ENCODE data around the gene ZNF337.
"Not testable (repeated sequence)": the region's sequence is repeated elsewhere in the genome, so short reads cannot be mapped to it uniquely, and the experiment has no call there.

ZNF337 gene

DNA sequence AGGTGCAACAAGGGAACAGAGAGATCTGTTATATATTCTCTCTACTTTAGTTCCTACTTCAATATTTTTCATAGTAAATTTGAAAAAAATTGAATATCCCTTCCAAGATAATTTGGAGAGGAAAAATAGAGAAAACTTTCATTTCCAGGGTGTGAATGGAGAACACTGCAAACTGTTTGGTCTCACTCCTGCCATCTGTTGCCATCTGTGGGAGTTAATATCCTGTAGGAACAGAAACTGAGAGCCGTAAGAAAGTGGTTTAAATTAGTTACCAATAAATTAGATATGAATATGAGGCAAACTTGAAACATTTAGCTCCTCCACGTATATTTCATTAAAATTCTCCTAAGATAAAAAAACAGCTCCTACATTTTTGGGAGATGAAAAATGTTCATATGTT, 4.2 kb downstream of the ZNF337 start:
- no peak for DNase-seq

DNA sequence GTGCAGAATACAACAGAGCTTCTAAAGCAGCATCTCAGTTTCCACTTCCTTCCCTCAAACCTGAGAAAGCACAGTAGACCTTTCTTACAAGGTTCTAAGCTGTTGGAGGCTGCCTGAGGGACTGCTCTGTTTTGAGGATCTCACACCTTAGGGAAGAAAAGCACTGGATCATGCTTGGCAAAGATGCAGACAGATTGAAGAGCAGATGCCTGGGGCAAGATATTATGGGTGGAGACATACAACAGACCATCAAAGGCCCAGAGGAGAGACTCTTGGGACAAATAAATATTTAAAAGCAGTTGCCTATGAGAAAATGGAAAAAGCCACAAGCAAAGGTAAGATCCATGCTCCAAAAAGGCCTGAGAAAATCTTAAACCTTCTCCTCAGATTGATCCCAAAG, 6.2 kb downstream of the ZNF337 start:
- no peak for DNase-seq

DNA sequence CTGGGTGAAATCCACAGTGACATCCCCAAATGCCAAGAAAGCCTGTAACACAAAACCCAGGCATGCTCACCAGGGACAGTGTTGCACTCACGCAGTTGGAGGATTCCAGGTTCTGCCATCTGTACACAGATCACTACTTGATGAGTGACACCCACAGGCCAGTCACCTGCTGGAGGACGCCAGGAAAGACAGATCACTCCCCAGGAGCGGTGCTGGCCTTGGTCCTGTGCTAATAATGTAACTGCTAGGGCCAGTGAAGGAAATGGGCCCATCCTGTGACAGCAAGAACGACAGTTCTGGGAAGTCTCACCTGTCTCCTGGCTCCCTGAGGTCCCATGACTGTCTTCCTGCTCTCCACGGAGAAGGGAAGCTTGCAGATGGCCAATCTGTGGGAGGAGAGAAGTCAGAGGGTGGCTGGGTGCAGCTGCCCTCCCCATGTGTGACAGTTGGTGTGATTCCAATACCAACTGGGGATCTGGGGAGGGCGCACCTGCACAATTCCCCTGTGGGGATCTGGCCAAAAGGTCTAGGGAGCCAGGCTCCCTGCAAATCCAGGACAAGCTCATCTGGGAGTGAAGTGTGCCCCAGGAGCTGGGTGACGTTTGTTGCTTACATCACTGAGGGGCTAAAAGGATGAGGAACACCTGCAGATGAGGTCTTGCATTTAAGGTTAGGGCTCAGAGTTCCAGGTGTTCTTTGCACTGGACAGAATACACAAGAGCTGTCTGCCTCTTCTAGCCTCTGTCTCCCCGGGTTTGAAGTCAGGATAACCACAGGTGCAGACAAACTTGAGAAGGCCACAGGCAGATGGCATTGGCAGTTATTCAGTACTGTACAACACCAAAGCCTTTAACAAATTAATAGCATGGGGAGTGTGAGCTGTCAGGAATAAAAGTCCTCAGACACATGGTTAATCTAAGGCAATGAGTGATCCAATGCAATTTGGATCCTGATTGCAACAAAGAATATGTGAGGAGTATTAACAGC, 10.3 kb downstream of the ZNF337 start:
- DNase-seq, result peak; percentile 32 to 75

DNA sequence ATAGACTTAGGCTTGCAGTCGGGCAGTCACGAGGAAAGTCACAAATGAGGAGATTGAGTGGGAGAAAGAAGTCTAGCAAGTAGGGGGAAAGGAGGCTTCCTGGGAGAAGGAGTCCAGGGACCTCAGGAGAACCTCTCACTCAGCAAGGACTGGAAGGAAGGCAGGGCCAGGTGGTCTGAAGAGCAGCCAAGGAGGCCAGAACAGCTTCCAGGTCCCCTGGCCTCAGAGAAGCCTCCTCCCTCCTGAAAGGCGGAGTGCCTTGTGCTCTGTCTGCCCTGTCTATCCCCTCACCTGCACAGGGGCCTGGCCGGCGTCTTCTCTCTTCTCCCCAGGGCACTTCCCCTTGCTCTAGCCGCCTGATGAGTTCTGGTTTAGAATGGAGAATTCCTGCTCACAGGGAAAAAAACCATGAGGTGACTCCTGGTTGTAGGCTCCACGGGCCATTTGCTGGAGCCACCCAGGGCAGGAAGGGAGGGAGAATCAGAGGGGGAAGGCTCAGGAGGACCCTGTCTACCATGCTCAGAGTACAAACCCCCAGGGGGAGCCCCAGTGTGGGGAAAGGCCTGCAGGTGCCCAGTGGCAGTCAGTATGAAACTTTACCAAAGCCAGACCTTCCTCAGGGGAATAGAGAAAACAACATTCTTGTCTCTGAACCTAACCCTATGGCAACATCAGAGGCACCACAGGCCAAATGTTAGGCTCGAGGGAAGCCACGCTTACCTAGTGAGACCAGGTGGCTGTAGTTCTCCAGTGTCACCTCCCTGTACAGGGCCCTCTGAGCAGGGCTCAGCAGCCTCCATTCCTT, 11.2 kb downstream of the ZNF337 start:
- no peak for DNase-seq

DNA sequence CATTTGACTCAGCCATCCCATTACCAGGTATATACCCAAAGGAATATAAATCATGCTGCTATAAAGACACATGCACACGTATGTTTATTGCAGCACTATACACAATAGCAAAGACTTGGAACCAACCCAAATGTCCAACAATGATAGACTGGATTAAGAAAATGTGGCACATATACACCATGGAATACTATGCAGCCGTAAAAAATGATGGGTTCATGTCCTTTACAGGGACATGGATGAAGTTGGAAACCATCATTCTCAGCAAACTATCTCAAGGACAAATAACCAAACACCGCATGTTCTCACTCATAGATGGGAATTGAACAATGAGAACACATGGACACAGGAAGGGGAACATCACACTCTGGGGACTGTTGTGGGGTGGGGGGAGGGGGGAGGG, 12.8 kb downstream of the ZNF337 start:
- not testable (repeated sequence) for DNase-seq

DNA sequence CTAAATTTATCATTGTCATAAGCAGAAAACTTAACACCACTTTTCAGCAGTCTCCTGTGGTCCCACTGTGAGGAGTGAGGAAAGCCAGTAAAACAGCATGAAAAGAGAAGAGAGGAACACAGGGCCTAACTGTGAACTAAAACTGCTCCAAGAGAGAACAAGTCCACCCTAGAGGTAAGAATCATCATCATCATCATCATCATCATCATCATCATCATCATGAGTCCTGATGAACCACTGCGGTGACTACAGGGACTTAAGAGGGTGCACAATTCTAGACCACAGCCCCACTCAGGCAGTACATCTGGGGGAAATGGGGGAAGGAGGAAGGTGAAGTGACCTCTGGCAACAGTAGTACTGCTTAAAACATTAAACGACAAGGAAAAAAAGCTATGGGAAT, 13.6 kb downstream of the ZNF337 start:
- DNase-seq, result no peak

DNA sequence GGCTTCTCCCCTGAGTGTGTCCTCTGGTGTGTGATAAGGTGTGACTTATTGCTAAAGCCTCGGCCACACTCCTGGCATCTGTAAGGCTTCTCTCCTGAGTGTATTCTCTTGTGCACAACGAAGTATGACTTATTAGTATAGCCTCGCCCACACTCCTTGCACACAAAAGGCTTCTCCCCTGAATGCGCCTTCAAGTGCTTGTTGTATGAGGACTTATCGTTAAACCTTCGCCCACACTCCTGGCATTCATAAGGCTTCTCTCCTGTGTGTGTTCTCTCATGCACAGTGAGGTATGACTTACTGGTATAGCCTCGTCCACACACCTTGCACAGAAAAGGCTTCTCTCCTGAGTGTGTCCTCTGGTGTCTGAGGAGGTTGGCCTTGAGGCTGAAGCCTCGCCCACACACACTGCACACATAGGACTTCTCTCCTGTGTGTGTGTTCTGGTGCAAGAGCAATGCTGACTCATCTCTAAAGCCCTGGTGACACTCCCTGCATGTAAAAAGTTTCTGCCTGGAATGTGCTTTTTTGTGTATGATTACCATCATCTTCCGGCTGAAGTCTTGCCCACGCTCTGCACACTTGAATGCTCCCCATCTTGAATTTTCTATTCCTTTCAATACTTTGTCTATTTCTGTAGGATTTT, 20.4 kb downstream of the ZNF337 start:
- DNase-seq, result no peak

DNA sequence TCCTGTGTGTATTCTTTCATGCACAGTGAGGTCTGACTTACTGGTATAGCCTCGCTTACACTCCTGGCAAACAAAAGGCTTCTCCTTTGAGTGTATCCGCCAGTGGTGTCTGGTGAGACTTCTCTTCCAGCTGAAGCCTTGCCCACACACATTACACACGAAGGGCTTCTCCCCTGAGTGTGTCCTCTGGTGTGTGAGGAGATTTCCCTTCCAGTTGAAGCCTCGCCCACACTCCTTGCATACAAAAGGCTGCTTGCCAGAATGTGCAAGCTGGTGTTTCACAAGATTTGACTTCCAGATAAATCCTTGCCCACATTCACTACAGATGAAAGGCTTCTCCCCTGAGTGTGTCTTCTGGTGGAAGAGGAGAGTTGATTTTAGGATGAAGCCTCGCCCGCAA, 21.5 kb downstream of the ZNF337 start:
- no peak for DNase-seq

DNA sequence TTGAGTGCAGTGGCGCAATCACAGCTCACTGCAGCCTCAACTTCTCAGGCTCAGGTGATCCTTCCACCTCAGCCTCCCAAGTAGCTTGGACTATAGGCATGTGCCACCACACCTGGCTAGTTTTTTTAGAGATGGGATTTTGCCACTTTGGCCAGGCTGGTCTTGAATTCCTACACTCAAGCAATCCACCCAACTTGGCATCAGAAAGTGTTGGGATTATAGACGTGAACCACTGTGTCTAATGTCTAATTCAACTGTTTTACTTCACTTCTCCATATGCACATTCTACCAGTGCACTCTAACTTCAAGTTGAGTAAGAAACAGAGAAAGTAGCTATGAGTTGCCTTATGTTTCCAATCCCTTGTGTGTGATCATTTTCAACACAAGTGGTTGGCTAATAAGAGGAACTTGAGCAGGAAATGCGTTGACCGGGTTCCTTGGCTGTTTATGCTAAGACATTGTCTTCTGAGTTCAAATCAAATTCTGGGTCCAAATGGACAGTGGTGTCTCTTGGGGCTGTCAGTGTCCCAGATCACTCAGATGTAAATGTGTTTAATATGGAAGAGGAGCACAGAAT, 23.9 kb downstream of the ZNF337 start:
- no peak for DNase-seq

DNA sequence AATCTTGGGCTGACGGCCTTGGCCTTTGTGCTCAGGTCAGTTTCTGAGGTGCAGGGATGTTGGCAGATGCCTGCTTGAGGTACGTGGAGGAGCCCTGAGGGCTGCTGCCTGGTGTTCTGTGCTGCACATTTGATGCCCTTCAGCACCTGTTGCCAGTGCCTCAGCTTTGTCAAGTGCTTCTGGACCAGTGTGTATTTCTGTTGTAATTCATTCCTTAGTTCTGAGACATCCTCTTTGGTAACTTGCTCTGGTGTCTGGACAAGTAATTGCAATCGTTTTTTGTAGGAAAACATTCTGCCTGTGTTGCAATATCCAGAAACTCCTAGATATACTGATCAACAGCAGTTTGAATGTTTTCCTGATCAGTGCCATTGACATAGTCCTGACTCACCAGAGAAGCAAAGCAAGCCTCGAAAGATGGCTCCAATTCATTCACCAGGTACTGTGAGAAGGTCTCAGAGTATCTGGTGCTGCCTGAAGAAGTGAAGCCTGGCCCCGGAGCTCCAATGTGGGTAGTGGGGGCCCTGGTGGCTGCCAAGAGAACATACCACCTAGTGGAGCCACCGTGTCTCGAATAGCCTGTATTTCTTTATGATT, 26.7 kb downstream of the ZNF337 start:
- DNase-seq, result no peak

DNA sequence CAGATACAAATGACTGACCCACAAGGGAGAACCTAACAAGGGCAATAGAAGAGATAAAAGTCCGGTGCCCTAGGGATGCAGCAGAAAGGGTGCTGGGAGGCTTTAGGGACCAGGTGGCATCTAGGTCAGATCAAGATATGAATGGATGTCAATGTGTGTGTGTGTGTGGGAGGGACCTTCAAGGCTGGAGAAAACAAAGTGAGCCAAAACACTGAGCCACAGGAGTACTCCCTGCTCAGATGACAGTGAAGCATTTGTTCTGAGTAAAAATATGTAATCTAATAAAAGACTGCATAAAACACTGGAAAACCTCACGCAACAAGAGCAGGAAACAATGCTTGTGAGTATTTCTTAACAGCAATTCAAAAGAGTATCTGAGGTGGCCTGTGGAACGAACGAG, 28.2 kb downstream of the ZNF337 start:
- no peak for DNase-seq

DNA sequence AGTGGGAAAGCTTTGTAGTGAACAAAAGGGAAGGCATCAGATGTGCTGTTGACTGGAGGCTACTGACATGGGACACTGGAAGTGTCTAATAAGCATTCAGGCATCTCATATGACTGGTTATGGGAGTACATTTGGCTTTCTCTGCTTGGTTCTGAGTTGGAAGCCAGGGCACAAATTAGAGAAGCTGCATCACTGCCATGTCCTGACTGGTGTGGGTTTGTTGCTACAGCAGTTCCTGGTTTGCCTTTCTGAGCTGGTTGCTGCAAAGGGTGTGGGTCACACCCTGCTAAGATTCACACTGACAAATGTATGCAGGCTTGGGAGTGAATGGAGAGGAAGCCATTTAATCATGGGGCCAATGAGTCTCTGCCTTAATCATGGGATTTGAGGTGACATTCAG, 36.7 kb downstream of the ZNF337 start:
- DNase-seq, result no peak

DNA sequence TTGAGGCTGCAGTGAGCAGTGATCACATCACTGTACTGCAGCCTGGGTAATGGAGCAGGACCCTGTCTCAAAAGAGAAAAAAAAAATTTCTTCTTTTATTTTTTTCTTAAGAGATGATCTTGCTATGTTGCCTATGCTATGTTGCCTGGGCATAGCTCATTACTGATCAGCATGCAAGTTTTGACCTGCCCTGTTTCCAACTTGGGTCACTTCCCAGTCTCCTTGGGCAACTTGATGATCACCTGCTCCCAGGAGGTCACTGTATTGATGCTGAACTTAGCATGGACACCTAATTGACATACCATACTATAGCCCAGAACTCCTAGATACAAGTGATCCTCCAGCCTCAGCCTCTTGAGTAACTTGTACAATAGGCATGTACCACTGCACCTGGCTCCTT, 42.2 kb downstream of the ZNF337 start:
- no peak for DNase-seq

DNA sequence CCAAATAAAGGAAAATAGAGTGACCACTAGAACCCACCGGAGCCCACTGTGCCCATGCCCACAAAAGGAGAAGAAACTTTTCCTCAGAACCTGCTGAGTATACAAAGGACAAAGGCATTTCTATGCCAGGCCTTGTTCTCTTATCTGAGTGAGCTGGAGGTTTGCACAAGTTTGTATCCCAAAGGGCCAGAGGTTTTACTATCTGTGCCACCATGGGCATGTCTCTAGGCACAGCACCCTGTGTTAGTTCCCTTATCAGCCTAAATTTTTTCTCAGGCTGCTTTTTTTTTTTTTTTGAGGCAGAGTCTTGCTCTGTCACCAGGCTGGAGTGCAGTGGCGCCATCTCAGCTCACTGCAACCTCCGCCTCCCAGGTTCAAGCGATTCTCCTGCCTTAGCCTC, 43.8 kb downstream of the ZNF337 start:
- DNase-seq, result not testable (repeated sequence)

DNA sequence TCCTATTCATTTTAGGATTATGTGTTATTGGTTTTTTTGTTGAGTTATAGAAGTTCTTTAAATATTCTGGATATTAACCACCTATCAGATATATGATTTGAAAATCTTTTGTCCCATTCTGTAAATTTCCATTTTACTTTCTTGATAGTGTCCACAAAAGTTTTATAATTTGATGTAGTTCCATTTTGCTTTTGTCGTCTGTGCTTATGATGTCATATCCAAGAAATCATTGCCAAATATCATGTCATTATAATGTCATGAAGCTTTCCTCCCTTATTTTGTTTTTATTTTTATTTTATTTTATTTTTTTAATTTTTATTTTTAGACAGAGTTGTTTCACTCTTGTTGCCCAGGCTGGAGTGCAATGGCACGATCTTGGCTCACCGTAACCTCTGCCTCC, 51.8 kb downstream of the ZNF337 start:
- DNase-seq, result no peak

DNA sequence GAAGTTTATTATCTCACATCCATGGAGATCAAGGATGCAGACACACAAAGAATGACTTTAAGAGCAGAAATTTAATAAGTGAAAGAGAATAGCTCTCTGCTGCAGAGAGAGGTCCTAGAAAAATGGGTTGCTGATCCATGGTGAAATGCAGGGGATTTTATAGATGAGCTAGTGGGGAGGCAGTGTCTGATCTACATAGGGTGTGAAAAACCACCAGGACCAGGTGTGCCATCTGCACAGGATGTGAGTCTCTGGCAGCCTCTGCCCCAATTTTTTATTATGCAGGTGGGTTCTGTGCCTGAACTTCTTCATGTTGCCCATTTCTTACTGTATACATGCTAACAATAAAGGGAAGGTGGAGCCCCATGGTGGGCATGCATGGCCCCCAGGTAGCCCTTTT, 52.9 kb downstream of the ZNF337 start:
- DNase-seq, result no peak

DNA sequence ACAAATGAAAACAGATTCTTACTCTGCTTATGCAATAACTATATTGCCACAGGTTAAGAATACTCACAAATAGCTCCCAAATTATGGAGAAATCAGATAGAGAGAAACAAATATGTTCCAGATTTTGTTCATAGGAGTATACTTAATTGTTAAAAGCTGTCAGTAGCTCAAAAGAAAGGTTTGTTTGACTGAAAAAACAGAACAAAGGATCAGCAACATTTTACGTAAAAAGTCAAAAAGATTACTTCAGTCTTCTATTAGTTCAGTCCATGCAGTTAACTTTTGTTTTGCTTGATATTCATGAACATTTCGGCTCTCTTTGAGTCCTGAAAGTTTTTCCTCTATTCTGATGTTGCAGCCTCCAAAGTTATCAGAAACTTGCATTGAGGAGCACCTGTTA, 59.4 kb downstream of the ZNF337 start:
- DNase-seq, result no peak

DNA sequence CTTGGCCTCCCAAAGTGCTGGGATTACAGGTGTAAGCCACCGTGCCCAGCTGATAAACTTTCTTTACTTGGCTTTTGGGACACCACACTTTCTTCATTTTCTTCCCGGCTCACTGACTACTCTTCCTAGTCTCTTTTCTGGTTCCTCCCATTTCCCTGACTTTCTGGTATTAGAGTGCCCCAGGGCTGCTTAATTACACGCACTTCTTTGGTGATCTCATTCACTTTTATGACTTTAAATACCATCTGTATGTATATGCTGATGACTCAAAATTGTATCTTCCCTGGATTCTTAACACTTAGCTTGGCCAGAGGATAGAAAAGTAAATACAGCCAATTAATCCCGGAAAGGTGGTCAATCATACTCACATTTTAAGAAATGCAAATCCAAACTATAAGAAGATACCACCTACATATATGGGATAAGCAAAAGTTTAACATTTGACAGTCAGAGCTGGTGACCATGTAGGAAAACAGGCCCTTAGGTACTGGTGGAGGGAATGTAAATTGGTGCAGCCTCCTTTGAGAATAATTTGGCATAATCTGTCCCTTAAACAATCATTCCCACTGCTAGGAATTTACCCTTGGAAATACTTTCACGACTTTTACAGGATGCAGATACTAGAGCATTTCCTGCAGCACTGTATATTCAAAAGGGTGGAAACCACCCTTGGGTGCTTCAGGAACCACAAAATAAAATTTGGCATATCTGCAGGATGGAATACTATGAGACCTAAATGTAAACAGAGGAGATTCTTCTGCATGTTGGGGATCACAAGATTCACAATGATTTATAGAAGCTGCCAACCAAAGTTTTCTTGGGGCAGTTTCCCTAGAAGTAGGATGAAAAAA, 63.5 kb downstream of the ZNF337 start:
- DNase-seq, result no peak

DNA sequence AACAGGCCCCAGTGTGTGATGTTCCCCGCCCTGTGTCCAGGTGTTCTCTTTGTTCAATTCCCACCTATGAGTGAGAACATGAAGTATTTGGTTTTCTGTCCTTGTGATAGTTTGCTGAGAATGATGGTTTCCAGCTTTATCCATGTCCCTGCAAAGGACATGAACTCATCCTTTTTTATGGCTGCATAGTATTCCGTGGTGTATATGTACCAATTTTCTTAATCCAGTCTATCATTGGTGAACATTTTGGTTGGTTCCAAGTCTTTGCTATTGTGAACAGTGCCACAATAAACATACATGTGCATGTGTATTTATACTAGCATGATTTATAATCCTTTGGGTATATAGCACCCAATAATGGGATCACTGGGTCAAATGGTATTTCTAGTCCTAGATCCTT, 66.0 kb downstream of the ZNF337 start:
- not testable (repeated sequence) for DNase-seq

DNA sequence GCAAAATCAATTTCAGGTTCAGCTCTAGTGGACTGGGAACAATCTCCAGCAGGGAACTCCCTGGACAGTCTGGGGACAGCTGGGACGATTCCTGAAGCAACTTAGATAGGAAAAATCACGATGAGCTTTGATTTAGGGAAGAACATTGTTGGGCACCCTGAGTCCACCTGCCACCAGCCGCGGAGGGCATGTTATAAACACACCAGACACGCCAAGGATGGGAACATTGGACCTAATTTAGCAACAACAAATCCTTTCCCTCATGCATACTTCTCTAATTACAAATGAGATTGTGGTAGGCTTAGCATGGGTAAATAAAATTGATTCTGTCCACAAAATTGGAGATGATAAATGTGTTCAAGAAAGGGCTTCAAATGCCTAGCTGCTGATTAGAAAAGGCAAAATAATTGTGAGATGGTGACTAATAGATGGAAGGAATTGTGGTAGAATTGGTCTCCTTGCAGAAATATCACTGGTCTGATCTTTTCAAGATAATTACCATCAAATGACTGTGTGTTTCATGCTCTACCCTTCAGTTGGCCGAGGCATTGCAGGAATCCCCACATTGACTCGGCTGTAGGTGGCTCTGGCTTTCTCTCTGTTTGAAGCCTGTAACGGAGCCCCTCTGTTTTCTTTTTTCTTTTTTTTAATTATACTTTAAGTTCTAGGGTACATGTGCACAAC, 66.7 kb downstream of the ZNF337 start:
- no peak for DNase-seq

DNA sequence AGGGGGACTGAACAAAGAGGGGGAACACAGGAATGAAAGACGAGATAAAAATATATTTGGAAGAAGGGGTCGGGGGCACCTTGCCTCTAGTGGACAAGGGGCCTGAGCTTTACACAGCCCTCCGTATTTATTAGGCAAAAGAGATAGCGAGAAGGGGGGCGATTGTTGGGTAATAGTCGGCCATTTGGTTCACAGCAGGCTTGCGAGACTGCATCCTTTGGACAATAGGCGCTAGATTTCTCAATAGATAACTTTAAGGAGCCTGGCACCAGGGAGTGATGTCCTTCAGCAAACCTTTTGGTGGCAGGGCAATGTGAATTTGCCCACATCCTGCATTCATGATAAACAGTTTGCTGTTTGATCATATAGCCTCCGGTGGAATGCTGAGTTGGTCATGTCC, 69.9 kb downstream of the ZNF337 start:
- no peak for DNase-seq
